Right lobe of liver (tissue), 4 donors: ENCODE data around the gene ABCC2.

Experiments used
- CTCF ChIP-seq, 4 donors: fragments of 200-600 bp in 3 of 4; fragments of 450-650 bp in 1 of 4; IDR thresholded peaks; one replicate each; pipeline versions ENCODE4 v1.5.1 to v1.8.0; 2016 to 2022; ENCODE audit warnings: antibody characterized with exemption in 4 of 4, mild to moderate bottlenecking in 2 of 4
- POLR2A ChIP-seq: fragments of 450-650 bp; IDR thresholded peaks from one replicate; pipeline ENCODE4 v1.6.1; 2017; ENCODE audit warnings: antibody characterized with exemption, mild to moderate bottlenecking
- donor health status: DM: no; HTN: no; CAD: no.
- donor health status: DM: no; HTN: no; CAD: no.
- donor health status: DM: no; HTN: yes; CAD: no.

- TF ChIP-seq CTCF (IDR thresholded peaks at IDR 0.05) = no peak
- no peak for TF ChIP-seq POLR2A
Observed at GRCh38 chr10:99851825-99852224, 69.4 kb downstream of the ABCC2 start.
